Measurements from ENCODE around the gene KRTAP4-2.

DNA sequence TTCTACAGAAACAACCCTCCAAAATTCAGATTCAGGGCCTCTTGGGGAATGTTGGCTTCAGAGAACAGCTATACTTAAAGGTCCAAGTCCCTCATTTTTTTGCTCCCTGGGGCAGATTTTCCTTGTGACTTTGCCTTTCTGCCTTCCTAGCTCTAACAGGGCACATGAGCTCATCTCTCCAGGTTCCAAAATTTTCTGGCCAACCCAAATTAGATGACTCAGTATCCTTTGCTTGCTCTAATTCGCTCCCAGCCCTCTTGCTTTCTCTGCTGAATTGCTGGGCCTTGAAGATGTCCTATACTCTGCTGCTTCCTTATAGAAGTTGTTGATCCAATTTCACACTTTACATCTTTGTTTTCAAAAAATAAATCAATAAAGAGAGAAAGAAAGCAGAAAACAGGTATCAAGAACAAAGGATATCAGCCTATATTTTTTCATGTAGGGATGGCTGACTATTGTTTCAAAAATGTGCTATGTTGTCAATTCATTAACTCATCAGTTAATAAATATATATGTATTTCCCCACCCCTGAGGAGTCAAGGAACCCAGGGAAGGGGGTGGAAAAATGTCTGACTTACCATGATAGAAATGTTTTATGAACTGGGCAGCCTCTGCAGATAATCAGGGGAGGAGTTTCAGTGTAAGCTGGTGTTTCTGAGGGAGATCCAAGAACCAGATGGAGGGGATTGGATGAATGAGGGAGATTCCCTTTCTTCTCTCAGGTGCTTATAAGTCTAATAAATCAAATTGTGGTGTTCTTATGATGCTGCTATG lies 1.0 kb upstream of the KRTAP4-2 start:
- TF ChIP-seq, protein P1, sequence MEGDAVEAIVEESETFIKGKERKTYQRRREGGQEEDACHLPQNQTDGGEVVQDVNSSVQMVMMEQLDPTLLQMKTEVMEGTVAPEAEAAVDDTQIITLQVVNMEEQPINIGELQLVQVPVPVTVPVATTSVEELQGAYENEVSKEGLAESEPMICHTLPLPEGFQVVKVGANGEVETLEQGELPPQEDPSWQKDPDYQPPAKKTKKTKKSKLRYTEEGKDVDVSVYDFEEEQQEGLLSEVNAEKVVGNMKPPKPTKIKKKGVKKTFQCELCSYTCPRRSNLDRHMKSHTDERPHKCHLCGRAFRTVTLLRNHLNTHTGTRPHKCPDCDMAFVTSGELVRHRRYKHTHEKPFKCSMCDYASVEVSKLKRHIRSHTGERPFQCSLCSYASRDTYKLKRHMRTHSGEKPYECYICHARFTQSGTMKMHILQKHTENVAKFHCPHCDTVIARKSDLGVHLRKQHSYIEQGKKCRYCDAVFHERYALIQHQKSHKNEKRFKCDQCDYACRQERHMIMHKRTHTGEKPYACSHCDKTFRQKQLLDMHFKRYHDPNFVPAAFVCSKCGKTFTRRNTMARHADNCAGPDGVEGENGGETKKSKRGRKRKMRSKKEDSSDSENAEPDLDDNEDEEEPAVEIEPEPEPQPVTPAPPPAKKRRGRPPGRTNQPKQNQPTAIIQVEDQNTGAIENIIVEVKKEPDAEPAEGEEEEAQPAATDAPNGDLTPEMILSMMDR (IDR thresholded peaks at IDR 0.05) = no peak
- TF ChIP-seq POLR2AphosphoS5 (IDR thresholded peaks at IDR 0.05) = no peak
